ENCODE measurements around the gene PCSK5.

PCSK5 gene

GRCh38 chr9:76372336-76372735 is 481.9 kb downstream of the PCSK5 start:
- DNase-seq: no peak

- no peak for DNase-seq
Measured at GRCh38 chr9:76373173-76373783, 482.8 kb downstream of the PCSK5 start.

- no peak for DNase-seq
Measured at GRCh38 chr9:76373784-76374474, 483.5 kb downstream of the PCSK5 start.

- DNase-seq: no peak
Measured at GRCh38 chr9:76374783-76375559, 484.5 kb downstream of the PCSK5 start.

- no peak for DNase-seq
Measured at GRCh38 chr9:76377791-76378190, 487.3 kb downstream of the PCSK5 start.

GRCh38 chr9:76378367-76379073 is 488.0 kb downstream of the PCSK5 start:
- no peak for DNase-seq

GRCh38 chr9:76379494-76379893 is 489.0 kb downstream of the PCSK5 start:
- DNase-seq: no peak

- DNase-seq: no peak
Measured at GRCh38 chr9:76390656-76391055, 500.2 kb downstream of the PCSK5 start.

GRCh38 chr9:76394195-76394959 is 503.9 kb downstream of the PCSK5 start, which contains the start of gene RFK:
Gene RFK (minus strand): TSS chr9:76394426. CDS start chr9:76394171, 255 bp downstream.
- DNase-seq: peak; percentile 0

GRCh38 chr9:76394960-76395252 is 504.4 kb downstream of the PCSK5 start:
- DNase-seq: peak; percentile 2

- no peak for DNase-seq
Measured at GRCh38 chr9:76395381-76395780, 504.9 kb downstream of the PCSK5 start.

GRCh38 chr9:76396144-76396543 is 505.7 kb downstream of the PCSK5 start:
- no peak for DNase-seq

GRCh38 chr9:76396597-76396996 is 506.1 kb downstream of the PCSK5 start:
- no peak for DNase-seq

GRCh38 chr9:76399856-76400255 is 509.4 kb downstream of the PCSK5 start:
- DNase-seq: no peak

- DNase-seq: no peak
Measured at GRCh38 chr9:76400534-76401096, 510.1 kb downstream of the PCSK5 start.

GRCh38 chr9:76401176-76401575 is 510.7 kb downstream of the PCSK5 start:
- DNase-seq: no peak

- no peak for DNase-seq
Measured at GRCh38 chr9:76401580-76402354, 511.3 kb downstream of the PCSK5 start.

- no peak for DNase-seq
Measured at GRCh38 chr9:76403352-76403751, 512.9 kb downstream of the PCSK5 start.

GRCh38 chr9:76404401-76404800 is 513.9 kb downstream of the PCSK5 start:
- no peak for DNase-seq

GRCh38 chr9:76405340-76405739 is 514.9 kb downstream of the PCSK5 start:
- DNase-seq: no peak

GRCh38 chr9:76405868-76406267 is 515.4 kb downstream of the PCSK5 start:
- no peak for DNase-seq
